Measurements from ENCODE around the gene CACNA2D2.

Gene CACNA2D2

GRCh38 chr3:50444782-50445181, 58.7 kb downstream of the CACNA2D2 start:
- no peak for DNase-seq
- Histone ChIP-seq H3K4me1 (ENCODE audit: insufficient read depth, low read length) (no peaks in the 10 kb centered on the region), H2AFZ (ENCODE audit: low read depth, low read length) (no peak overlapping the region), H3K9me3 (ENCODE audit: insufficient read depth, low read length, severe bottlenecking) (no peaks in the 10 kb centered on the region), H3K79me2 (ENCODE audit: insufficient read depth, low read length) (no peaks in the 10 kb centered on the region), H3K36me3 (ENCODE audit: insufficient read depth, low read length) (no peaks in the 10 kb centered on the region), H3K27me3 (ENCODE audit: insufficient read depth, low read length, poor library complexity) (peaks cover 11% of the 10 kb centered on the region), H3K4me3 (ENCODE audit: low read depth in 1 of 2, low read length in 2 of 2) (no peak overlapping the region), H3K9ac (ENCODE audit: low read depth, low read length) (no peak overlapping the region), H4K20me1 (ENCODE audit: insufficient read depth, low read length) (peaks cover 4% of the 10 kb centered on the region), H3K27ac (ENCODE audit: low read length) (no peak overlapping the region), H3K4me2 (ENCODE audit: insufficient read depth, low read length) (no peak overlapping the region)
- TF ChIP-seq CTCF (IDR thresholded peaks at IDR 0.05; ENCODE audit: borderline replicate concordance, extremely low read depth, low read length, poor library complexity, severe bottlenecking) (no peak), EZH2 (IDR thresholded peaks at IDR 0.05; ENCODE audit: borderline replicate concordance, low read depth, low read length, severe bottlenecking) (no peak)
- no peak for ATAC-seq (ENCODE audit: insufficient read depth, low read depth)

GRCh38 chr3:50444213-50444612, 59.2 kb downstream of the CACNA2D2 start:
- Histone ChIP-seq H3K79me2 (ENCODE audit: insufficient read depth, low read length) (no peaks in the 10 kb centered on the region), H3K27me3 (ENCODE audit: insufficient read depth, low read length, poor library complexity) (peaks cover 11% of the 10 kb centered on the region), H2AFZ (ENCODE audit: low read depth, low read length) (no peak overlapping the region), H3K9me3 (ENCODE audit: insufficient read depth, low read length, severe bottlenecking) (no peaks in the 10 kb centered on the region), H3K4me1 (ENCODE audit: insufficient read depth, low read length) (no peaks in the 10 kb centered on the region), H4K20me1 (ENCODE audit: insufficient read depth, low read length) (peaks cover 4% of the 10 kb centered on the region), H3K9ac (ENCODE audit: low read depth, low read length) (no peak overlapping the region), H3K4me2 (ENCODE audit: insufficient read depth, low read length) (no peak overlapping the region), H3K4me3 (ENCODE audit: low read depth in 1 of 2, low read length in 2 of 2) (no peak overlapping the region), H3K27ac (ENCODE audit: low read length) (no peak overlapping the region), H3K36me3 (ENCODE audit: insufficient read depth, low read length) (no peaks in the 10 kb centered on the region)
- DNase-seq (no peak), ATAC-seq (ENCODE audit: insufficient read depth, low read depth) (no peak)
- no peak for TF ChIP-seq EZH2 (IDR thresholded peaks at IDR 0.05; ENCODE audit: borderline replicate concordance, low read depth, low read length, severe bottlenecking)
- TF ChIP-seq CTCF (IDR thresholded peaks at IDR 0.05; ENCODE audit: borderline replicate concordance, extremely low read depth, low read length, poor library complexity, severe bottlenecking), result no peak

- Histone ChIP-seq H3K36me3 (ENCODE audit: insufficient read depth, low read length) (no peaks in the 10 kb centered on the region), H3K9me3 (ENCODE audit: insufficient read depth, low read length, severe bottlenecking) (no peaks in the 10 kb centered on the region), H2AFZ (ENCODE audit: low read depth, low read length) (no peak overlapping the region), H3K4me2 (ENCODE audit: insufficient read depth, low read length) (no peak overlapping the region), H3K4me1 (ENCODE audit: insufficient read depth, low read length) (no peaks in the 10 kb centered on the region), H3K4me3 (ENCODE audit: low read depth in 1 of 2, low read length in 2 of 2) (no peak overlapping the region), H3K27me3 (ENCODE audit: insufficient read depth, low read length, poor library complexity) (peaks cover 14% of the 10 kb centered on the region), H4K20me1 (ENCODE audit: insufficient read depth, low read length) (peaks cover 4% of the 10 kb centered on the region), H3K27ac (ENCODE audit: low read length) (no peak overlapping the region), H3K79me2 (ENCODE audit: insufficient read depth, low read length) (no peaks in the 10 kb centered on the region), H3K9ac (ENCODE audit: low read depth, low read length) (no peak overlapping the region)
- ATAC-seq (ENCODE audit: insufficient read depth, low read depth) (no peak), DNase-seq (no peak)
- TF ChIP-seq CTCF (IDR thresholded peaks at IDR 0.05; ENCODE audit: borderline replicate concordance, extremely low read depth, low read length, poor library complexity, severe bottlenecking) (no peak), EZH2 (IDR thresholded peaks at IDR 0.05; ENCODE audit: borderline replicate concordance, low read depth, low read length, severe bottlenecking) (no peak)
Observed at GRCh38 chr3:50442945-50443579, 60.4 kb downstream of the CACNA2D2 start.

All from DND-41 (cell line).